IMR-90 (cell line): ENCODE measurements around the gene ACTL6B. TPM values are rescaled to one million over a fixed set of nuclear protein-coding genes. Genes with fewer than 3 reads are reported as not detected.

Experiments
- ATAC-seq: fragments of 200-7000 bp; cut with Tn5 transposase; 2 replicates; pipeline ENCODE4 v1.9.1; 2020; ENCODE audit warnings: low read depth, mild to moderate bottlenecking, moderate library complexity
- BruUV-seq: library from RNA; stranded (reverse); fragments of 400-500 nt; replicated peaks from 2 replicates; lab custom pipeline; 2021; lab: Mats Ljungman, UMichigan
- CTCF ChIA-PET: fragments of 300-600 bp; formaldehyde crosslinking; extraction: SDS; loops from one replicate; lab custom pipeline; 2021; ENCODE audit warnings: antibody characterized with exemption; lab: Yijun Ruan, JAX
- POLR2A ChIA-PET: fragments of 300-600 bp; sonication (Branson Sonifier 250); formaldehyde crosslinking; loops from one replicate; lab custom pipeline; 2022; ENCODE audit warnings: antibody characterized with exemption; ENCODE audit not compliant: unreplicated experiment; lab: Charles Lee
- DNase-seq: peaks from one replicate; pipeline ENCODE4 v3.0.0; 2013
- H2AFZ ChIP-seq: replicated peaks from 2 replicates; pipeline ENCODE3; 2013; ENCODE audit warnings: low read length, mild to moderate bottlenecking; ENCODE audit not compliant: poor library complexity
- H2AK5ac ChIP-seq: 2 replicates; pipeline ENCODE4 v1.6.1; 2013; ENCODE audit warnings: low read depth, low read length, inconsistent platforms
- H2AK9ac ChIP-seq: replicated peaks from 2 replicates; pipeline ENCODE3; 2013; ENCODE audit warnings: mild to moderate bottlenecking, low read depth, low read length, moderate library complexity; ENCODE audit not compliant: poor library complexity
- H2BK120ac ChIP-seq: 2 replicates; pipeline ENCODE4 v1.6.1; 2013; ENCODE audit warnings: low read depth, low read length, inconsistent platforms
- H2BK15ac ChIP-seq: 3 replicates; pipeline ENCODE4 v1.6.1; 2013; ENCODE audit warnings: low read depth, low read length, inconsistent platforms
- H2BK20ac ChIP-seq: 2 replicates; pipeline ENCODE4 v1.6.1; 2013; ENCODE audit warnings: low read depth, mild to moderate bottlenecking, inconsistent platforms, low read length, moderate library complexity
- H2BK5ac ChIP-seq: 2 replicates; pipeline ENCODE4 v1.6.1; 2013; ENCODE audit warnings: mild to moderate bottlenecking, low read depth, low read length, inconsistent platforms; ENCODE audit not compliant: poor library complexity, severe bottlenecking
- H3K14ac ChIP-seq: replicated peaks from 2 replicates; pipeline ENCODE4 v1.6.1; 2013; ENCODE audit warnings: low read depth, low read length, inconsistent platforms
- H3K18ac ChIP-seq: 2 replicates; pipeline ENCODE4 v1.6.1; 2013; ENCODE audit warnings: low read depth, low read length, control low read depth
- H3K23ac ChIP-seq: 2 replicates; pipeline ENCODE4 v1.6.1; 2013; ENCODE audit warnings: low read depth, low read length, inconsistent platforms
- H3K27ac ChIP-seq: 2 replicates; pipeline ENCODE4 v1.5.1; 2013; ENCODE audit warnings: mild to moderate bottlenecking, control low read depth, low read length; ENCODE audit not compliant: insufficient read depth
- H3K27me3 ChIP-seq: 2 replicates; pipeline ENCODE4 v1.6.1; 2013; ENCODE audit warnings: low read length; ENCODE audit not compliant: control insufficient read depth, insufficient read depth
- H3K36me3 ChIP-seq: 2 replicates; pipeline ENCODE4 v1.6.1; 2013; ENCODE audit warnings: low read length, mixed read lengths; ENCODE audit not compliant: control insufficient read depth, insufficient read depth
- H3K4ac ChIP-seq: 2 replicates; pipeline ENCODE4 v1.6.1; 2013; ENCODE audit warnings: low read depth, low read length, inconsistent platforms
- H3K4me1 ChIP-seq: 2 replicates; pipeline ENCODE4 v1.6.1; 2013; ENCODE audit warnings: low read length, mixed read lengths; ENCODE audit not compliant: control insufficient read depth, insufficient read depth
- H3K4me2 ChIP-seq: 2 replicates; pipeline ENCODE4 v1.6.1; 2013; ENCODE audit warnings: low read depth, mild to moderate bottlenecking, control low read depth, low read length, moderate library complexity
- H3K4me3 ChIP-seq: 2 replicates; pipeline ENCODE4 v1.5.1; 2013; ENCODE audit warnings: low read depth, mild to moderate bottlenecking, control low read depth, low read length, moderate library complexity; ENCODE audit not compliant: insufficient read depth
- H3K56ac ChIP-seq: 2 replicates; pipeline ENCODE4 v1.6.1; 2013; ENCODE audit warnings: low read length, inconsistent platforms; ENCODE audit not compliant: insufficient read depth; ENCODE audit errors: extremely low read depth
- H3K79me1 ChIP-seq, 2 experiments: 2 replicates each; pipeline ENCODE4 v1.6.1; 2013; ENCODE audit warnings: low read length in 2 of 2, inconsistent platforms in 1 of 2, low read depth in 1 of 2
- H3K9ac ChIP-seq: 2 replicates; pipeline ENCODE4 v1.6.1; 2013; ENCODE audit warnings: low read depth, low read length, control low read depth
- H3K9me1 ChIP-seq: 2 replicates; pipeline ENCODE4 v1.6.1; 2013; ENCODE audit warnings: low read length, inconsistent platforms; ENCODE audit not compliant: insufficient read depth
- H3K9me3 ChIP-seq: 2 replicates; pipeline ENCODE4 v1.6.1; 2013; ENCODE audit warnings: low read length; ENCODE audit not compliant: control insufficient read depth, insufficient read depth
- H4K20me1 ChIP-seq: 2 replicates; pipeline ENCODE4 v1.6.1; 2013; ENCODE audit warnings: low read length, inconsistent platforms; ENCODE audit not compliant: insufficient read depth
- H4K5ac ChIP-seq: 2 replicates; pipeline ENCODE4 v1.6.1; 2013; ENCODE audit warnings: mild to moderate bottlenecking, low read depth, low read length, control low read depth
- H4K8ac ChIP-seq, 2 experiments: 2 replicates each; pipeline ENCODE4 v1.6.1; 2013; ENCODE audit warnings: low read depth in 2 of 2, low read length in 2 of 2, control low read depth in 1 of 2, inconsistent platforms in 1 of 2
- H4K91ac ChIP-seq: 2 replicates; pipeline ENCODE4 v1.6.1; 2013; ENCODE audit warnings: low read depth, low read length, inconsistent platforms; ENCODE audit not compliant: insufficient read depth
- BHLHE40 ChIP-seq: fragments of 150-350 bp; IDR thresholded peaks from 2 replicates; pipeline ENCODE4 v1.6.1; 2016; ENCODE audit warnings: mild to moderate bottlenecking, low read depth, low read length
- CHD1 ChIP-seq: IDR thresholded peaks from 2 replicates; pipeline ENCODE4 v1.6.1; 2012; ENCODE audit warnings: low read depth, low read length, improper control_type of control experiment
- CTCF ChIP-seq: conservative IDR thresholded peaks from 2 replicates; pipeline ENCODE4 v1.5.1; 2012; ENCODE audit warnings: mild to moderate bottlenecking, low read depth, low read length, improper control_type of control experiment
- ELK1 ChIP-seq: fragments of 150-350 bp; IDR thresholded peaks from 2 replicates; pipeline ENCODE4 v1.6.1; 2016; ENCODE audit warnings: low read depth, mild to moderate bottlenecking, low read length, moderate library complexity, borderline replicate concordance
- FOS ChIP-seq: fragments of 150-350 bp; IDR thresholded peaks from 2 replicates; pipeline ENCODE4 v1.6.1; 2016; ENCODE audit warnings: low read depth, low read length
- MAZ ChIP-seq: IDR thresholded peaks from 2 replicates; pipeline ENCODE4 v1.6.1; 2012; ENCODE audit warnings: low read depth, mild to moderate bottlenecking, low read length, improper control_type of control experiment, moderate library complexity, borderline replicate concordance
- POLR2A ChIP-seq: IDR thresholded peaks from 2 replicates; pipeline ENCODE4 v1.6.1; 2012; ENCODE audit warnings: mild to moderate bottlenecking, low read depth, low read length
- USF2 ChIP-seq: fragments of 150-350 bp; IDR thresholded peaks from 2 replicates; pipeline ENCODE4 v1.6.1; 2017; ENCODE audit warnings: mild to moderate bottlenecking, antibody characterized with exemption, low read length, low read depth
- WGBS, 2 experiments: methylation state at CpG; one replicate each; pipeline versions ENCODE4 v1.1.5 to v1.1.7; 2013; ENCODE audit warnings: missing lambda C conversion rate in 2 of 2; ENCODE audit not compliant: insufficient read length in 1 of 2; ENCODE audit errors: extremely low coverage in 2 of 2; 5-methylcytosine and 5-hydroxymethylcytosine counted together
- dilution Hi-C: fragments of 300-500 bp; cut with HindIII; formaldehyde crosslinking; loops from one replicate; pipeline ENCODE4 v1.14.3; 2018; ENCODE audit warnings: low sequenced_read_pairs; ENCODE audit not compliant: unreplicated experiment
- in situ Hi-C: fragments of 300-500 bp; cut with MboI; formaldehyde crosslinking; loops from 3 replicates; pipeline ENCODE4 v1.14.3; 2019; ENCODE audit warnings: low sequenced_read_pairs, inconsistent platforms, mixed read lengths
- intact Hi-C: fragments of 100-400 bp; cut with micrococcal nuclease; formaldehyde crosslinking; loops from 2 replicates; pipeline ENCODE4 v1.10.0; 2022
- polyA plus RNA-seq, 3 experiments: library from polyadenylated mRNA; depleted of rRNA; stranded (reverse); fragments of >200 nt; gene quantifications; 2 replicates each; pipeline ENCODE4 v1.2.3, GENCODE V29; 2012; ENCODE audit warnings: low replicate concordance in 1 of 3
- total RNA-seq: library from RNA; depleted of rRNA; stranded (reverse); fragments of >200 nt; gene quantifications from 2 replicates; pipeline ENCODE4 v1.2.3, GENCODE V29; 2012

ACTL6B gene
- total and polyA plus RNA-seq, 2 of the 4 experiments (the other 2 are of a cell fraction), result not detected

- in situ Hi-C loops, result loop anchor here (10.0 kb wide), 1 partner anchor 204 kb away; the partner anchor contains the start of gene TSC22D4
- intact Hi-C loops, result no loop called here
- H3K27ac ChIP-seq, result no peak overlapping the region
- no peak overlapping the region for H2BK5ac ChIP-seq
- no peak overlapping the region for H3K14ac ChIP-seq
- H2BK20ac ChIP-seq, result no peak overlapping the region
- no peak overlapping the region for H3K23ac ChIP-seq
- H4K91ac ChIP-seq, result no peak overlapping the region
- H2AK9ac ChIP-seq, result no peak overlapping the region
- no peak overlapping the region for H2AFZ ChIP-seq
- no peaks in the 10 kb centered on the region for H3K9me3 ChIP-seq
- ATAC-seq, result no peak
- no peak for DNase-seq
- H3K4me2 ChIP-seq, result no peak overlapping the region
- no peak overlapping the region for H2BK120ac ChIP-seq
- no peak overlapping the region for H4K5ac ChIP-seq
- no peak overlapping the region for H2AK5ac ChIP-seq
- no peaks in the 10 kb centered on the region for H3K9me1 ChIP-seq
- no peak overlapping the region for H3K4ac ChIP-seq
- dilution Hi-C loops, result no loop called here
- WGBS, 2 experiments, result 90% methylated on average over 11 of the region's 35 CpGs; no CpG with 5 or more reads in 1 of the 2 experiments
- peaks cover 58% of the 10 kb centered on the region for H4K20me1 ChIP-seq
- H3K4me3 ChIP-seq, result no peak overlapping the region
- POLR2A ChIA-PET, result no interaction called here
- H3K9ac ChIP-seq, result no peak overlapping the region
- CTCF ChIA-PET, result no interaction called here
- no peak overlapping the region for H4K8ac ChIP-seq
- H3K4me1 ChIP-seq, result peaks cover 9% of the 10 kb centered on the region
- H3K18ac ChIP-seq, result no peak overlapping the region
- peaks cover 62% of the 10 kb centered on the region for H3K36me3 ChIP-seq
- peaks cover 13 to 52% of the 10 kb centered on the region in 2 experiments for H3K79me1 ChIP-seq
- no peaks in the 10 kb centered on the region for H3K27me3 ChIP-seq
- H2BK15ac ChIP-seq, result no peak overlapping the region
- no peak overlapping the region for H3K56ac ChIP-seq
- TF ChIP-seq USF2 (no peak), FOS (no peak), MAZ (no peak), CTCF (no peak), BHLHE40 (no peak), POLR2A (no peak), ELK1 (no peak), CHD1 (no peak)
- BruUV-seq, result TSS peak; percentile 94
Observed at GRCh38 chr7:100678291-100678984, 22.2 kb upstream of the ACTL6B start.
